Osteoblast (primary cell): ENCODE measurements around the gene MID1. TPM values are rescaled to one million over a fixed set of nuclear protein-coding genes. Genes with fewer than 3 reads are reported as not detected.

Experiments used
- DNase-seq: peaks from one replicate; pipeline ENCODE4 v3.0.0; 2011; ENCODE audit warnings: low spot score, mixed read lengths; ENCODE audit not compliant: insufficient read length; ENCODE audit errors: missing footprints
- H2AFZ ChIP-seq: 2 replicates; pipeline ENCODE4 v1.6.0; 2011; ENCODE audit warnings: mild to moderate bottlenecking, low read length
- H3K27ac ChIP-seq: 2 replicates; pipeline ENCODE4 v1.5.1; 2011; ENCODE audit warnings: mild to moderate bottlenecking, low read depth, low read length, moderate library complexity
- H3K27me3 ChIP-seq: 2 replicates; pipeline ENCODE4 v1.6.0; 2012; ENCODE audit warnings: mild to moderate bottlenecking, control low read depth, inconsistent platforms, low read length, moderate library complexity; ENCODE audit not compliant: insufficient read depth
- H3K36me3 ChIP-seq: 2 replicates; pipeline ENCODE4 v1.5.1; 2011; ENCODE audit warnings: mild to moderate bottlenecking, low read length, control low read depth, moderate library complexity; ENCODE audit not compliant: insufficient read depth
- H3K4me1 ChIP-seq: 2 replicates; pipeline ENCODE4 v1.5.1; 2011; ENCODE audit warnings: mild to moderate bottlenecking, low read length, control low read depth, moderate library complexity; ENCODE audit not compliant: insufficient read depth
- H3K4me2 ChIP-seq: 2 replicates; pipeline ENCODE4 v1.6.0; 2011; ENCODE audit warnings: mild to moderate bottlenecking, low read length; ENCODE audit not compliant: insufficient read depth
- H3K4me3 ChIP-seq: fragments of 200-600 bp; sonication (generic); 3 replicates; pipeline ENCODE4 v1.5.1; 2012; ENCODE audit warnings: mild to moderate bottlenecking, low read length, inconsistent platforms; ENCODE audit not compliant: insufficient read depth
- H3K79me2 ChIP-seq: 2 replicates; pipeline ENCODE4 v1.6.0; 2012; ENCODE audit warnings: mild to moderate bottlenecking, low read length, control low read depth, inconsistent platforms; ENCODE audit not compliant: insufficient read depth
- H3K9me3 ChIP-seq: 2 replicates; pipeline ENCODE4 v1.5.1; 2011; ENCODE audit warnings: low read depth, low read length, control low read depth
- H4K20me1 ChIP-seq: 2 replicates; pipeline ENCODE4 v1.6.0; 2012; ENCODE audit warnings: mild to moderate bottlenecking, low read length, control low read depth; ENCODE audit not compliant: insufficient read depth
- total RNA-seq: library from RNA; depleted of rRNA; stranded (reverse); fragments of >200 nt; gene quantifications from 2 replicates; pipeline ENCODE4 v1.2.3, GENCODE V29; 2012
- TF ChIP-seq, protein P1 (sequence below): IDR thresholded peaks from 2 replicates; pipeline ENCODE4 v1.5.1; 2011; ENCODE audit warnings: mild to moderate bottlenecking, low read depth, low read length, moderate library complexity; ENCODE audit errors: extremely low read depth

MID1 gene
- total RNA-seq, 1 donor = 26.8 TPM

DNA sequence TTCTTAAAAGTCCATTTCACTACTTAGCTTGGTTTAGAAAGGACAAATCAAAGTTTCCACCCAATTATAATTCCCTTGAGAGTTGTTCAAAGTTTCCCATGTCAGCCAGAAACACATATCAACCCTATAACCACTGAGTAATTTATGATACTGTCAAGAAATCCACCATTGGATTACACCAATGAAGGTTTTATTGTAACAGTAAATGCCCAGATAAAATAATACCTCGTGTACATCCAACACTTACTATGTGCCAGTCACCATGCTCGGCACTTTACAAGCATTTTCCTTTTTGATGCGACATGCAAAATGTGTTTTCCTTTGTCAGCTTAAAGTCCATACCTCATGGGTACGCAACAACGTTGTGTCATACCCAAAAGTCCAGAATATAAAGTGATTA is 64.0 kb downstream of the MID1 start:
- peaks cover 31% of the 10 kb centered on the region for H3K79me2 ChIP-seq

GRCh38 chrX:10555846-10556245 is 64.5 kb downstream of the MID1 start:
- no peaks in the 10 kb centered on the region for H4K20me1 ChIP-seq
- DNase-seq = no peak
- H3K4me1 ChIP-seq = no peaks in the 10 kb centered on the region
- H3K4me2 ChIP-seq = no peak overlapping the region
- TF ChIP-seq, protein P1, sequence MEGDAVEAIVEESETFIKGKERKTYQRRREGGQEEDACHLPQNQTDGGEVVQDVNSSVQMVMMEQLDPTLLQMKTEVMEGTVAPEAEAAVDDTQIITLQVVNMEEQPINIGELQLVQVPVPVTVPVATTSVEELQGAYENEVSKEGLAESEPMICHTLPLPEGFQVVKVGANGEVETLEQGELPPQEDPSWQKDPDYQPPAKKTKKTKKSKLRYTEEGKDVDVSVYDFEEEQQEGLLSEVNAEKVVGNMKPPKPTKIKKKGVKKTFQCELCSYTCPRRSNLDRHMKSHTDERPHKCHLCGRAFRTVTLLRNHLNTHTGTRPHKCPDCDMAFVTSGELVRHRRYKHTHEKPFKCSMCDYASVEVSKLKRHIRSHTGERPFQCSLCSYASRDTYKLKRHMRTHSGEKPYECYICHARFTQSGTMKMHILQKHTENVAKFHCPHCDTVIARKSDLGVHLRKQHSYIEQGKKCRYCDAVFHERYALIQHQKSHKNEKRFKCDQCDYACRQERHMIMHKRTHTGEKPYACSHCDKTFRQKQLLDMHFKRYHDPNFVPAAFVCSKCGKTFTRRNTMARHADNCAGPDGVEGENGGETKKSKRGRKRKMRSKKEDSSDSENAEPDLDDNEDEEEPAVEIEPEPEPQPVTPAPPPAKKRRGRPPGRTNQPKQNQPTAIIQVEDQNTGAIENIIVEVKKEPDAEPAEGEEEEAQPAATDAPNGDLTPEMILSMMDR = no peak
- H3K4me3 ChIP-seq = no peak overlapping the region
- H3K79me2 ChIP-seq = peaks cover 31% of the 10 kb centered on the region
- no peaks in the 10 kb centered on the region for H3K36me3 ChIP-seq
- H3K9me3 ChIP-seq = no peaks in the 10 kb centered on the region
- no peak overlapping the region for H3K27ac ChIP-seq
- no peaks in the 10 kb centered on the region for H3K27me3 ChIP-seq
- no peak overlapping the region for H2AFZ ChIP-seq

More for the DNA sequence above, 64.0 kb downstream of the MID1 start:
- no peak overlapping the region for H2AFZ ChIP-seq
- no peak overlapping the region for H3K4me3 ChIP-seq
- H4K20me1 ChIP-seq = no peaks in the 10 kb centered on the region
- H3K27me3 ChIP-seq = no peaks in the 10 kb centered on the region
- H3K36me3 ChIP-seq = no peaks in the 10 kb centered on the region
- H3K27ac ChIP-seq = no peak overlapping the region
- DNase-seq = no peak
- H3K9me3 ChIP-seq = no peaks in the 10 kb centered on the region
- no peaks in the 10 kb centered on the region for H3K4me1 ChIP-seq
- H3K4me2 ChIP-seq = no peak overlapping the region
- TF ChIP-seq, protein P1 = no peak

DNA sequence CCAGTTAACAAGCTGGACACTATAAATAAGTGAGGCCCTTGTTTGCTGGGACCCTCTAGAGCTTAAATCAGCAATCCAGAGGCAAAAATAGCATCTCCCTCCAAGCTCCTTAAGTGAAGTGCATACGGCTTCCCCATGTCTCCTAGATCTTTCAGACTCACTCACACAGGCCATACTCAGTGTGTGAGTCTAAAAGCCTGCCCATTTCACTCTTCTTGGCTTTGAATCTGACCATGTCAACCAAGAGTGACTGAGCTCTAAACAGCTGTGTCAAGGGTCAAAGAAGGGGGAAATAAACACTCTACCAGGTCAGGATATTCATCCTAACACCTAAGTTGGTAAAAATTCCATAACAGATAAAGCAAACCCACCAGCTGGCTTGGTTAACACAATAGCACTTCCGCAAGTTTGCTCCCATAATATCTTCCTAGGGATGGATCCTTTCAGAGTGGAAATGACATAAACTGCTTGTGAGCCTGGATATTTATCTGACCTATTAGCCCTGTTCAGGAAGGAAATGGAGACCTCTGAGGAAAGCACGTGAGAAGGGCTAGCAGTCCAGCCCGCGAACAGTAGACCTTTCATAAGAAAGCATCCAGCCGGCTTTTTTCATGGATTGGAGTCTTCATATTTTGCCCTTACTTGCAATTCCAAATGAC is 65.6 kb downstream of the MID1 start:
- H3K9me3 ChIP-seq = no peaks in the 10 kb centered on the region
- H3K27me3 ChIP-seq = no peaks in the 10 kb centered on the region
- H2AFZ ChIP-seq = no peak overlapping the region
- no peaks in the 10 kb centered on the region for H4K20me1 ChIP-seq
- peaks cover 33% of the 10 kb centered on the region for H3K79me2 ChIP-seq
- no peak for DNase-seq
- no peak overlapping the region for H3K4me2 ChIP-seq
- no peak overlapping the region for H3K27ac ChIP-seq
- H3K4me3 ChIP-seq = no peak overlapping the region
- TF ChIP-seq, protein P1 = no peak
- no peaks in the 10 kb centered on the region for H3K36me3 ChIP-seq
- no peaks in the 10 kb centered on the region for H3K4me1 ChIP-seq

DNA sequence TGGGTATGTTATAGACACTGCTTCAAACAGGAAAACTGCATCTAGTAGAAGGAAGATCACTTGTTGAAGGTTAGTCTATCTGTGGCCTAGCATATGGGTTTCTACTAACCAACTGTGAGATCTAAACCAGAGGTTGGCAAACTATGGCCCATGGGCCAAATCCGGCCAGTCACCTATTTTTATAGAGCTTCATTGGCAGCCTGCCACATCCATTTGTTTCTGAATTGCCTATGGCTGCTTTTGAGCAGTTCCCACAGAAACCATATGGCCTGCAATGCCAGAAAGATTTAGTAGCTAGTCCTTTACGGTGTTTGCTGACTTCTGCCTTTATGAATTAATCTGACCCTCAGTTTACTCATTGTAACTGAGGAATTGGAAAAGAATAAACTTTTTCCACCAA is 71.1 kb downstream of the MID1 start:
- H3K27me3 ChIP-seq = no peaks in the 10 kb centered on the region
- peaks cover 9% of the 10 kb centered on the region for H3K4me1 ChIP-seq
- no peaks in the 10 kb centered on the region for H4K20me1 ChIP-seq
- DNase-seq = peak; percentile 65
- H3K36me3 ChIP-seq = no peaks in the 10 kb centered on the region
- peaks cover 2% of the 10 kb centered on the region for H3K79me2 ChIP-seq
- H2AFZ ChIP-seq = no peak overlapping the region
- no peak overlapping the region for H3K4me2 ChIP-seq
- no peak overlapping the region for H3K4me3 ChIP-seq
- H3K27ac ChIP-seq = no peak overlapping the region
- no peaks in the 10 kb centered on the region for H3K9me3 ChIP-seq
- TF ChIP-seq, protein P1 = no peak
